Hepatocyte (in vitro differentiated cells): Measurements from ENCODE around the gene CHRNB1.

Source experiments
- EZH2 ChIP-seq: fragments of 200-600 bp; sonication (generic); IDR thresholded peaks from 2 replicates; pipeline ENCODE4 v1.6.1; 2016; ENCODE audit warnings: antibody characterized with exemption, mild to moderate bottlenecking, borderline replicate concordance
- EZH2phosphoT487 ChIP-seq: fragments of 200-600 bp; sonication (generic); IDR thresholded peaks from one replicate; pipeline ENCODE4 v1.6.1; 2018; ENCODE audit warnings: antibody characterized with exemption, mild to moderate bottlenecking, low read depth, moderate library complexity; ENCODE audit not compliant: unreplicated experiment, severe bottlenecking
- TF ChIP-seq, protein P1 (sequence below): fragments of 200-600 bp; sonication (generic); IDR thresholded peaks from 2 replicates; pipeline ENCODE4 v1.5.1; 2016; ENCODE audit warnings: antibody characterized with exemption, mild to moderate bottlenecking; ENCODE audit not compliant: poor library complexity

DNA sequence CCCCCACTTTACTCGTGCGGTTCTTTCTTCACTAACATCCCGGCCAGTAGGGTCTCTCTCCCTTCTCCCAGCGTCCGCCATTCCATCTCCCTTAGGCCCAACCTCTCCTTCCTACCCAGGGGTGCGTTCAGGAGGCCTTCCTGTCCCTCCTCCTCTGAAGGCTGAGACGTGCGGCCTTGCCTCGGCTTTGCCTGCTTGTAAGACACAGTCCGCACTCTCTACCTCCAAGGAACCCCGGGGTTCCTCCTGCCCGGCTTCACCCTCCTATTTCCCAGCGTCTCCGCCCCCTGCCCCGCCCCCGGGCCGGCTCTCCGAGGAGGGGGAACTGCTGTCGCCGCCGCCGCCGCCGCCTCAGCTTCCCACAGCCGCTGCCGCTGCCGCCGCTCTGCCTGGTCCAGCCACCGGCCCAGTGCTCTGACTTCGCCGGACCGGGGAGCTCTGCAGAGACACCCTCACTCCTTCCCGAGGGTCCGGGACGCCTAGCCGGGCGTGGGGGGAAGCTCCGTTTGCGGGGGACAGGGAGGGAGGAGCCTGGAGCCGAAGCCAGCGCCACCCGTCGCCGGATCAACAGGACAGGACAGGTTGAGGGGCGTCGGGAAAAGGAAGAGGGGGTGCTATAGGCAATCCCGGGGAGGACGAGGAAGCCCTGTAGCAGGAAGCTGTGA is 6.8 kb upstream of the CHRNB1 start:
- TF ChIP-seq, protein P1, sequence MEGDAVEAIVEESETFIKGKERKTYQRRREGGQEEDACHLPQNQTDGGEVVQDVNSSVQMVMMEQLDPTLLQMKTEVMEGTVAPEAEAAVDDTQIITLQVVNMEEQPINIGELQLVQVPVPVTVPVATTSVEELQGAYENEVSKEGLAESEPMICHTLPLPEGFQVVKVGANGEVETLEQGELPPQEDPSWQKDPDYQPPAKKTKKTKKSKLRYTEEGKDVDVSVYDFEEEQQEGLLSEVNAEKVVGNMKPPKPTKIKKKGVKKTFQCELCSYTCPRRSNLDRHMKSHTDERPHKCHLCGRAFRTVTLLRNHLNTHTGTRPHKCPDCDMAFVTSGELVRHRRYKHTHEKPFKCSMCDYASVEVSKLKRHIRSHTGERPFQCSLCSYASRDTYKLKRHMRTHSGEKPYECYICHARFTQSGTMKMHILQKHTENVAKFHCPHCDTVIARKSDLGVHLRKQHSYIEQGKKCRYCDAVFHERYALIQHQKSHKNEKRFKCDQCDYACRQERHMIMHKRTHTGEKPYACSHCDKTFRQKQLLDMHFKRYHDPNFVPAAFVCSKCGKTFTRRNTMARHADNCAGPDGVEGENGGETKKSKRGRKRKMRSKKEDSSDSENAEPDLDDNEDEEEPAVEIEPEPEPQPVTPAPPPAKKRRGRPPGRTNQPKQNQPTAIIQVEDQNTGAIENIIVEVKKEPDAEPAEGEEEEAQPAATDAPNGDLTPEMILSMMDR: no peak
- TF ChIP-seq EZH2phosphoT487 (no peak), EZH2 (no peak)
